GM18511 (cell line): ENCODE data around the gene SCN1A.
A peak's percentile ranks its signal among the peaks of the same experiment; 100 is the strongest.
"Not testable (repeated sequence)": the region's sequence is repeated elsewhere in the genome, so short reads cannot be mapped to it uniquely, and the experiment has no call there.

Experiments
- ATAC-seq: cut with Tn5 transposase; IDR thresholded peaks from one replicate; pipeline ENCODE4 v1.9.1; 2021; ENCODE audit warnings: mild to moderate bottlenecking, moderate library complexity; ENCODE audit not compliant: unreplicated experiment

SCN1A gene

DNA sequence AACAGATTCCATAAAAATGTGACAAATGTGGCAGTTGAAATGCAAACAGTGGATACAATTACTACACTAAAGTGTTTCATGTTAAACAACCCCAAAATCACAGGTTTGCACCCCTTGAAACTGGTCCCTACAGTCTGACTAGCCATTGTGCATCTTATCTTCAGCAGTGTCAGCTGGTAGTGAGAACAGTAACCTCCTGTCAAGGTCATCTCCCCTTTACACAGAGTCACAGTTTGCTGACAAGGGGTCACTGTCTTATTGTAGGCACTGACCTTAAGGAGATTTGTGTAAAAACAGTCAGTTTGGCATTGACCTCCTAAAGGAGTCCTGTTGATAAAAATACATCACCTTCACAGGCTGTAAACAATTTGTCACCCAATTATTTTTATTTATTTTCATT, 137.0 kb downstream of the SCN1A start:
- no peak for ATAC-seq

DNA sequence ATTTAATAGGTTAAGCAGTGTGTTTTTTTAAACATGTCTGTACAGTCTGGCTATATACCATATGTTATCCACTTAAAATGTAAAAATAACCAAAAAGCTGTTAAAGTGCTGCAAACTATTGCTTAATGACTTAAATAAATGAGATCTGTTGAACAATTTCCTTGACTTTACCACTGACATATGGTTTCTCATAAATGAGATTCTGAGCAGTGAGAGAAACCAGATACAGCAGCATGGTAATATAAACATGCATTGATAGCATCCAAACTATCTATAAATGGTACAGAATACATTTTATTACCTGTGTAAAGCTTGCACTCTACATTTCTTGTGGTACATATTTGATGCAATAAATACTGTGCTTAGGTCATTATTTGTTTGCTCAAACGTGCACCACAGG, 138.0 kb downstream of the SCN1A start:
- ATAC-seq = no peak

DNA sequence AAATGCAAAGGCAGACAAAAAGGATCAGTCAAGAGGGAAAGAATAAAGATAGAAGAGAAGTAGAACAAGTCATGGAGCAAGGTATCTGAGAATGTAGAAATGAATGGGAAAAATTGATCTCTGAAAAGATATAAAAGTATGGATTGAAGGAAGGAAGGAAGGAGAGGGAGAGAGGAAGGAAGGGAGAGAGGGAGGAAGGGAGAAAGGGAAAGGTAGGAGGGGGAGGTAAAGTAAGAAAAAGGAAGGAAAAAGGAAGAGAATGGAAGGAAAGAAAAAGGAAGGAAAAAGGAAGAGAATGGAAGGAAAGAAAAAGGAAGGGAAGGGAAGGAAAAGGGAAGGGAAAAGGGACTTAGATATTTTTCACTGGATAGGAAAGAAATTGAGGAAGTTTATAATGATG, 142.7 kb downstream of the SCN1A start:
- no peak for ATAC-seq

DNA sequence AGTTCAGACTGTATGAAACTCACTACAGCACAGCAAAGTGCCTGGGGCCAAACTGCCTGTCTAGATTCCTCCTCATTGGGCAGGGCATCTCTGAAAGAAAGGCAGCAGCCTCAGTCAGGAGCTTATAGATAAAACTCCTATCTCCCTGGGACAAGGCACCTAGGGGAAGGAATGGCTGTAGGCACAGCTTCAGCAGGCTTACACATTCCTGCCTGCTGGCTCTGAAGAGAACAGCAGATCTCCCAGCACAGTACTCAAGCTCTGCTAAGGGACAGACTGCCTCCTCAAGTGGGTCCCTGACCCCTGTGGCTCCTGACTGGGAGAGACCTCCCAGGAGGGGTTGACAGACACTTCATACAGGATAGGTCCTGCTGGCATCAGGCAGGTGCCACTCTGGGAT, 155.7 kb downstream of the SCN1A start:
- not testable (repeated sequence) for ATAC-seq

DNA sequence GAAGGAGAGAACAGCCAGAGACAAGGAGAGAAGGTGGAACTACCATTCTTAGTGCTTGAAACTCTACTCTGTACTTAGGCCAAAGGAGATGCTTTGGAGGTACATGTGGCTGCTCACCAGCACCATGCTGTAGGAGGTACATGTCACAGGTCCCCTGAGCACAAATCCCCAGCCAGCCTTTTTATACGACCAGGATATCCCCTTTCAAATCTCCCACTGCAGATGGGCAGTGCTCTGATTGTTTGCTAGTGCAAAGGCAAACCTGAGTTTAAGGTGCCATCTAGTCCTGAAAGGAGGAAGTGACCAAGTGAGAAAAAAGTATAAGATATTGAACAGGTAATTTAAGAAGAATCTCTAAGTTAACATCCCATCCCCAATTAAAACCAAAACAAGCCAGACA, 157.2 kb downstream of the SCN1A start:
- ATAC-seq = peak; percentile 40

DNA sequence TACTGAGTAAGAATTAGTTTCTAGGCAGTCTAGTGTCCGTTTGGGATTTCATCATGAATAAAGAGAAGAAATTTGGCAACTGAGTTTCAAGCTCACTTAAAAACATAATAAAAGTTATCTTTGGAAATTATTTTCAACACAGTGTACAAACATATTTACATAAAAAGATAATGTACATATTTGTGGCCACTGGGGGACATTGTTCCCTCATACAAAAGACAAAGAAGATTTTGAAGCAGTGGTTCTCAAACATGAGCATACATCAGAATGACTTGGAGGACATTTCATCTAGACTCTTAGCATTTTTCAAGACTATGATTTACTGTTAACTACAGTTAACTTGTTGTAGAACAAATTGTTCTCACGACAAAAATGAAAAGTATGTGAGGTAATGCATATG, 158.6 kb downstream of the SCN1A start:
- ATAC-seq = no peak

DNA sequence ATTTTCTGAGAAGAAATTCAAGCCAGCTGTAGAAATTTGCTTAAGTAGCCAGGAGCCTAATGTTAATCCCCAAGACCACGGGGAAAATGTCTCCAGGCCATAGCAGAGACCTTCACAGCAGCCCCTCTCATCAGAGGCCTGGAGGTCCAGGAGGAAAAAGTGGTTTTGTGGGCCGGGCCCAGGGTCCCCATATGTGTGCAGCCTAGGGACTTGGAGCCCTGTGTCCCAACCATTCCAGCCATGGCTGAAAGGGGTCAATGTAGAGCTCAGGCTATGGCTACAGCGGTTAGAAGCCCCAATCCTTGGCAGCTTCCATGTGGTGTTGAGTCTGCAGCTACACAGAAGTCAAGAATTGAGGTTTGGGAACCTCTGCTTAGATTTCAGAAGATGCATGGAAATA, 160.1 kb downstream of the SCN1A start:
- no peak for ATAC-seq

DNA sequence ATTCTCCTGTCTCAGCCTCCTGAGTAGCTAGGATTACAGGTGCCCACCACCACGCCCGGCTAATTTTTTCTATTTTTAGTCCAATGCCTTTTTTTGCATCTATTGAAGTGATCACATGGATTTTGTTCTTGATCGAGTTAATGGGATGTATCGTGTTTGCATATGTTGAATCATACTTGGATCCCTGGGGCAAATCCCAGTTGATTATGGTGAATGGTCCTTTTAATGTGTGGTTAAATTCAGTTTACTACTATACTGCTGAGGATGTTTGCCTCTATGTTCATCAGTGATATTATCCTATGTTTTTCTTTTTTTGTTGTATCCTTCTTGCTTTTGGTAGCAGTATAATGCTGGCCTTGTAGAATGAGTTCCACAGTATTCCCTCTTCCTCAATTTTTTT, 166.0 kb downstream of the SCN1A start:
- no peak for ATAC-seq

DNA sequence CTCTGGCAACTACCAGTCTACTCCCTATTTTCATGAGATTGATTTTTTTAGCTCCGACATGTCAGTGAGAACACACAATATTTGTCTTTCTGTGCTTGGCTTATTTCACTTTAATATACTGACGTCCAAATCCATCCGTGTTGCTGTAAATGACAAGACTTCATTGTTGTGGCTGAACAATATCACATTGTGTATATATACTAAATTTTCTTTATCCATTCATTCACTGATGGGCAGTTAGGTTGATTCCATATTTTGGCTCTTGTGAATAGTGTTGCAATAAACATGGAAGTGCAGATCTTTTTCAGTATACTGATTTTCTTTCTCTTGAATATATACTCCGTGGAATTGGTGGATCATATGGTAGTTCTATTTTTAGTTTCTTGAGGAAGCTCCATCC, 168.4 kb downstream of the SCN1A start:
- ATAC-seq = no peak

DNA sequence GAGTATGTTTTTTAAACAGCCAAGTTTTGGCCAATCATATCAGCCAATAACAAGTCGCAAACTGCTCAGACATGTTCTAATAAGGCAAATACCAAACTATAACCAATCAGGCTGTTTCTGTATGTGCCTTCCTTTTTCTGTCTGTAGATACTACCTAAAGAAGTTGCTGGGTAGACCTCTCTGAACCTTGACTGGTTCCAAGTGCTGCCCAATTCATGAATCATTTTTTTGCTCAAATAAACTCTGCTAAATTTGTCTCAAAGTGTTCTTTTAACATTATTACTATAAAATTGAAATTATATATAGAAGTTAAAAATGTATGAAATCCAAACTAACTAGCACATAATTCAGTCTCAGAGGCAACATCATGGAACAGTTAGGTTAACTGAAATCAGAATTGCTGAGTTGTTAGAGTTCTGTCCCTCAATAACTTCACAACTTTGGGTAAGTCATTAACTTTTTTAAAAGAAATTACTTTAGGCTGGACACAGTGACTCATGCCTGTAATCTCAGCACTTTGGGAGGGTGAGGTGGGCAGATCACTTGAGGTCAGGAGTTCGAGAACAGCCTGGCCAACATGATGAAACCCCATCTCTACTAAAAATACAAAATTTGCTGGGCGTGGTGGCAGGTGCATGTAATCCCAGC, 169.4 kb downstream of the SCN1A start:
- no peak for ATAC-seq

DNA sequence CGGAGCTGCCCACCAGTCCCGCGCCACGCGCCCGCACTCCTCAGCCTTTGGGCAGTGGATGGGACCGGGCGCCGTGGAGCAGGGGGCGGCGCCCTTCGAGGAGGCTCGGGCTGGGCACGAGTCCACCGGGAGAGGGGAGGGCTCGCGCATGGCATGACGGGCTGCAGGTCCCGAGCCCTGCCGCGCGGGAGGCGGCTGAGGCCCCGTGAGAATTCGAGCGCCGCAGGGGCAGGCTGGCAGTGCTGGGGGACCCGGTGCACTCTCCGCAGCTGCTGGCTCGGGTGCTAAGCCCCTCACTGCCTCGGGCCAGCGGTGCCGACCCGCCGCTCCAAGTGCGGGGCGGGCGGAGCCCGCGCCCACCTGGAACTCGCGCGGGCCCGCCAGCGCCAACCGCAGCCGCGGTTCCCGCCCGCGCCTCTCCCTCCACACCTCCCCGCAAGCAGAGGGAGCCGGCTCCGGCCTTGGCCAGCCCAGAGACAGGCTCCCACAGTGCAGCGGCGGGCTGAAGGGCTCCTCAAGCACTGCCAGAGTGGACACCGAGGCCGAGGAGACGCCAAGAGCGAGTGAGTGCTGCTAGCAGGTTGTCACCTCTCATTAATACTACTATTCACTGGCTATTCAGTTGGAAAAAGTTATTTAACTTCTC, 170.7 kb downstream of the SCN1A start:
- ATAC-seq = no peak

DNA sequence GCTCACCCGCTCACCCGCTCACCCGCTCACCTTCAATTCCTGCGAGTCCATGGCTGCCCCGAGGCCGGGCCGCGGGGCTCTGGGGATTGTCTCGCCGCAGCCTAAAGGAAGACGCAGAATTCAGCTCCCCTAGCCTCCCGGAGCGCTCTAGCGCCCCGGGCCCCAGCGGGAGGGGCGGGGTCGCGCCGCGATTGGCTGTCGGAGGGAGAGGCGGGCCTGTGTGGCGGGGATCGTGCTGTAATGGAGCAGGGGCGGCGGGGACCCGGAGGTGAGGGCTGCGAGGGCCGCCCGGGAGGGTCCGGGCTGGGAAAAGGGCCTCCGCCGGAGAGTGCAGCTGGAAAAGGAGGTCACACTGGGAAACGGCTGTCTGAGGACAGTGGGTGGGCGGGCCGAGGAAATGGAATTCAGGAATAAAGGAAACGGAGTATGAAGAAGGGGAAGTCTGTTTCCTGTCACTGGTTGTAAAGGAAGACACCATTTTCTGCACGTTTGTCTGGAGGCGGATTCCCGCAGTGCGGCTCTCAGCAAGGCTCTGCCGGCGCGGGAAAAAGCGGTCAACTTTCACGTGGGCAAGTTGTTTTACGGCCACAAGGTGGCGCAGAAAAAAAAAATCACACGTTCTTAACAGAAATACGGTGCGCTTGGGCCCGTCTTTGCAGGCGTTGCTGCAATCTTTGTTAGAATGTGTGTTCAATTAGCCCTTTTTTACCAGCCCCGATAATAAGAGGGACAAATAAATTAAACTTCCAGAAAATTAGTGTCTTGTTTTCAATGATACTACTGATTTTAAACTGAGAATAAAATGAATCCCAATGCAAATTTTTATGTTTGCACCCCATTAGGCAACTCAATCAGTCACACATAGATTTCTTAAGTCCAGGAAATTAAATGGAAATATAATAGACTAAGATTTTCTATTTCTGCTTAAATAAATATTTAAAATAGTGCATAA, 173.9 kb downstream of the SCN1A start, which contains the start of gene TTC21B:
Gene TTC21B, minus strand, starts transcription at position 122 of the 952 bp plus-strand sequence. Its CDS starts 71 bp downstream, at position 51.
- peak; percentile 96 for ATAC-seq

DNA sequence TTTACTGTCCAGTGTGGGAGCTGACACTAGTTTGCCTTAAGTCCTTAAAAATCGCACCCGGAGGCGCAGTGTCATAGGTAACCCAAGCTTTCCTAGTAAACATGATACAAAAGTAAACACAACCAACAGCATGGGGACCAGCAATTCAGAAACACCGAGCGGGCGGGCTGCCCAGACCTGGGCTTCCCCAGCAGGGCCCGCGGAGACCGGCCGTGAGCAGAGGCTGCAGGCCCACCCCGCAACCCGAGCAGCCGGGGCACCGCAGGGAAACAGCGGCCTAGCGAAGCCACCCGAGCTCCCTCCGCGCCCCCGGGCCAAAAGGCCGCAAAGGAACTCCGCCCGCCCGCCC, 174.5 kb downstream of the SCN1A start:
- ATAC-seq = peak; percentile 48

DNA sequence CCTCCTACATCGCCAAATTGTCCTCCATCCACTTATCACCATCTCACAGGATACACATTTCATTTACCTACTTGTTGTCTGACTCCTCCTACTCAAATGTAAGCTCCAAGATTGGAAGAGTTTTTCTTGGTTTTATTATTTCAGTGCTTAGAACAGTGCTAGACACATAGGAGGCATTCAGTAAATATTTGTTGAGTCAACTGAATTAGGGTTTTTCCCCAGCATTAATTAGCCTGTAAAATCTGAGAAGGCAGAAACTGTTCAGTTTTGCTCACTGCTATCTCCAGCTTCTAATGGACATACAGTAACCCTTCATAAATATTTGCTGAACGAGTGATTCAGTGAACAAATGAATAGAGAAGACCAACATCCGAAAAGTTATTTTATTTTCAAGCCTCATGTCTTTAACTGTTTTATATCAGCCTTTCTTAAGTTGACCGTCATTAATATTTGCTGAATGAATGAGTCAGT, 175.0 kb downstream of the SCN1A start:
- ATAC-seq = no peak

DNA sequence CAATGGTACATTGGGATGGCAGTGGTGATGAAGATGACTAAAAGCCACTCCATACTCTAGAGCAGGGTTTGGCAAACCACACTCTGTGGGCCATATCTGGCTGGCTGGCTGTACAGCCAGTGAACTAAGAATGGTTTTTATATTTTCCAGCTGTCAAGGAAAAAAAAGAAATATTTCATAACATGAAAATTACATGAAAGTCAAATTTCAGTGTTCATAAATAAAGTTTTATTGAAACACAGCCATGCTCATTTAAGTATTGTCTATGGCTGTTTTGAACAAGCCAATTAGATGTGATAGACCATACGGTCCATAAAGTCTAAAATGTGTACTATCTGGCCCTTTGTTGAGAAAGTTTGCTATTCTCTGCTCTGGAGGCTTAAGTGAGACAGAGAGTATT, 175.7 kb downstream of the SCN1A start:
- ATAC-seq = no peak

DNA sequence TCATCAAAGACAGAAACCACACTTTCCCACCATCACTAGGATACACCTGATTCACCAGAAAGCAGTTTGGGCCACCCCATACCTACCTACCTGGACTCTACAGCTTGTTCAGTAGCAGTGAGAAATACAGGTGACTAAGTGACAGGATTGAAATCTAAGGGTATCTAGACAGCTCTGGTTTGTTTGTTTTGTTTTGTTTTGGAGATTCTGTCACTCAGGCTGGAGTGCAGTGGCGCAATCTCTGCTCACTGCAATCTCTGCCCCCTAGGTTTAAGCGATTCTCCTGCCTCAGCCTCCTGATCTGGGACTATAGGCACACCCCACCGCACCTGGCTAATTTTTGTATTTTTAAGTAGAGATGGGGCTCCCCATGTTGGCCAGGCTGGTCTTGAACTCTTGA, 177.4 kb downstream of the SCN1A start:
- ATAC-seq = no peak

DNA sequence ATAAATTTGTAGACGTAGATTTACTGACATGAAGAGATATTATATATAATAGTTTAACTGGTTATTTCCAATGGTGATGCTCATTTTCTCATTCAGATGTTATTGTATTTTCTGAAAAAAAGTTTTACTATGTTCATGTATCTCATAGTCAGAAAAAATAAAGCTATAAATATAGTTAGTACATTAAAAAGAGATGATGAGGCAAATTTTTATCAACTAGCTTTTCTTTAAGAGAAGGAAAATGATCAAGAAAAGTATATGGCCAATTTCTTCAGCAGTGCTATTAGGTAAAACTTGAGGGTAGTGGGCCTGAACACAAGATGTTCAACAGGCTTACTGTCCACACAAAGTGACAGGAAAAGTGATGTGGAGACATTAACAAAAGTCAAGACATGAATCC, 186.0 kb downstream of the SCN1A start:
- ATAC-seq = no peak

DNA sequence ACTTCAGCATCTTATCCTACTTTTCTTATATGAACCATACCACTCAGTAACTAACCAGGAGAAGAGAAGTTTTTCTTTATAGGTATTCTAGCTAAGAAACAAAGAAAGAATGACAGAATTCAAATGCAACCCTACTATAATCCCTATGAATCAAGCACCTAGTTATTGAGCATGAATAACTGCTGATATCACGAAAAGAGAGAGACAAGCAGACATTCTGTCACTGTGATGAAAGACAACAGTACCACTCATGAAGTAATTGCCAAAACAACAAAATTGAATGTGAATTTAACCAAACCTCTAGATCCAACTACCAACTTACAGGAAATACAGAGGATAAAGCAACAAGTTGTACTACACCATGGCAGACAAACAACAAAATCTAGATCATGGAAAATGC, 189.6 kb downstream of the SCN1A start:
- ATAC-seq = no peak
